ENCODE measurements around the gene ZNF813.
"Not testable (repeated sequence)": the region's sequence is repeated elsewhere in the genome, so short reads cannot be mapped to it uniquely, and the experiment has no call there.

Gene ZNF813

GRCh38 chr19:53506728-53507127 lies 39.2 kb downstream of the ZNF813 start:
- H3K4me1 ChIP-seq = peaks cover 0 to 10% (median under 1%) of the 10 kb centered on the region in 10 experiments; a peak in 4 of 20 replicates
- H3K36me3 ChIP-seq = no peaks in the 10 kb centered on the region; a peak in 1 of 22 replicates
- H3K9ac ChIP-seq = no peak overlapping the region
- H3K4me2 ChIP-seq = no peak overlapping the region
- peaks cover 0 to under 1% (median 0%) of the 10 kb centered on the region in 11 experiments; a peak in 2 of 22 replicates for H3K9me3 ChIP-seq (replicated peaks in 1 of 11)
- no peak overlapping the region for H3K4me3 ChIP-seq
- H3K27ac ChIP-seq = no peak overlapping the region
- H4K20me1 ChIP-seq = no peaks in the 10 kb centered on the region
- TF ChIP-seq Cebpa-rat (IDR thresholded peaks at IDR 0.05) = no peak
- no peaks in the 10 kb centered on the region for H3K27me3 ChIP-seq

- Histone ChIP-seq H3K4me3 (no peak overlapping the region), H4K20me1 (no peaks in the 10 kb centered on the region), H3K27ac (no peak overlapping the region), H3K27me3 (no peaks in the 10 kb centered on the region), H3K4me2 (no peak overlapping the region), H3K9ac (no peak overlapping the region), H3K36me3 (no peaks in the 10 kb centered on the region; a peak in 1 of 22 replicates), H3K9me3 (replicated peaks in 1 of 11) (no peaks in the 10 kb centered on the region), H3K4me1 (peaks cover 0 to 11% (median 4%) of the 10 kb centered on the region in 10 experiments; a peak in 7 of 20 replicates)
- TF ChIP-seq Cebpa-rat (IDR thresholded peaks at IDR 0.05) = no peak
These were observed 40.2 kb downstream of the ZNF813 start for GRCh38 chr19:53507523-53508442.

- TF ChIP-seq Cebpa-rat (IDR thresholded peaks at IDR 0.05) = no peak
- no peaks in the 10 kb centered on the region for H4K20me1 ChIP-seq
- no peak overlapping the region for H3K4me2 ChIP-seq
- H3K27ac ChIP-seq = no peak overlapping the region
- peaks cover 0 to 11% (median 3%) of the 10 kb centered on the region in 10 experiments; a peak in 7 of 20 replicates for H3K4me1 ChIP-seq
- no peak overlapping the region for H3K9ac ChIP-seq
- no peaks in the 10 kb centered on the region for H3K27me3 ChIP-seq
- H3K36me3 ChIP-seq = peaks cover 0 to 4% (median 0%) of the 10 kb centered on the region in 11 experiments; a peak in 2 of 22 replicates
- no peak overlapping the region for H3K4me3 ChIP-seq
- no peaks in the 10 kb centered on the region for H3K9me3 ChIP-seq (replicated peaks in 1 of 11)
These were observed 41.9 kb downstream of the ZNF813 start for GRCh38 chr19:53509443-53509842.

- H3K4me1 ChIP-seq = peaks cover 0 to 11% (median 1%) of the 10 kb centered on the region in 10 experiments; a peak in 7 of 20 replicates
- no peak overlapping the region for H3K9ac ChIP-seq
- no peaks in the 10 kb centered on the region for H4K20me1 ChIP-seq
- no peaks in the 10 kb centered on the region for H3K27me3 ChIP-seq
- H3K36me3 ChIP-seq = peaks cover 0 to 4% (median 0%) of the 10 kb centered on the region in 11 experiments; a peak in 2 of 22 replicates
- H3K4me2 ChIP-seq = no peak overlapping the region
- H3K9me3 ChIP-seq (replicated peaks in 1 of 11) = no peaks in the 10 kb centered on the region
- TF ChIP-seq Cebpa-rat (IDR thresholded peaks at IDR 0.05) = no peak
- H3K27ac ChIP-seq = no peak overlapping the region
- no peak overlapping the region for H3K4me3 ChIP-seq
These were observed 42.3 kb downstream of the ZNF813 start for GRCh38 chr19:53509845-53510244.

- no peak overlapping the region for H3K27ac ChIP-seq
- H3K9me3 ChIP-seq (replicated peaks in 1 of 11) = no peaks in the 10 kb centered on the region
- TF ChIP-seq Cebpa-rat (IDR thresholded peaks at IDR 0.05) = no peak
- H3K36me3 ChIP-seq = peaks cover 0 to 4% (median 0%) of the 10 kb centered on the region in 11 experiments; a peak in 2 of 22 replicates
- H3K9ac ChIP-seq = no peak overlapping the region
- peaks cover 0 to 11% (median 0%) of the 10 kb centered on the region in 10 experiments; a peak in 5 of 20 replicates for H3K4me1 ChIP-seq
- no peaks in the 10 kb centered on the region for H3K27me3 ChIP-seq
- H3K4me2 ChIP-seq = 0 out of 22 replicates have a peak overlapping the region, but pooled peaks of 1 of the 11 experiments have one; percentile 5
- no peaks in the 10 kb centered on the region for H4K20me1 ChIP-seq
- no peak overlapping the region for H3K4me3 ChIP-seq
These were observed 43.8 kb downstream of the ZNF813 start for GRCh38 chr19:53511357-53511756.

GRCh38 chr19:53511933-53512374 lies 44.4 kb downstream of the ZNF813 start:
- Histone ChIP-seq H3K9me3 (replicated peaks in 1 of 11) (no peaks in the 10 kb centered on the region), H3K4me3 (no peak overlapping the region), H3K36me3 (peaks cover 0 to 4% (median 0%) of the 10 kb centered on the region in 11 experiments; a peak in 2 of 22 replicates), H4K20me1 (no peaks in the 10 kb centered on the region), H3K4me1 (peaks cover 0 to 12% (median 0%) of the 10 kb centered on the region in 10 experiments; a peak in 7 of 20 replicates), H3K4me2 (peak overlapping the region in 4 of 11 experiments; percentile 5 to 27 (median 24); a peak in 4 of 22 replicates), H3K9ac (no peak overlapping the region), H3K27me3 (no peaks in the 10 kb centered on the region), H3K27ac (no peak overlapping the region)
- no peak for TF ChIP-seq Cebpa-rat (IDR thresholded peaks at IDR 0.05)

- H3K36me3 ChIP-seq, H4K20me1 ChIP-seq, H3K4me2 ChIP-seq, H3K9ac ChIP-seq, H3K27me3 ChIP-seq, H3K27ac ChIP-seq, H3K4me3 ChIP-seq: not testable (repeated sequence)
- Histone ChIP-seq H3K9me3 (replicated peaks in 1 of 11) (peaks cover 7 to 21% (median 11%) of the 10 kb centered on the region in 11 experiments; a peak in 17 of 22 replicates), H3K4me1 (peaks cover 0 to 35% (median 6%) of the 10 kb centered on the region in 10 experiments; a peak in 12 of 20 replicates)
These were observed 47.5 kb downstream of the ZNF813 start for GRCh38 chr19:53515047-53515446.

GRCh38 chr19:53517114-53517741 lies 49.7 kb downstream of the ZNF813 start:
- Histone ChIP-seq H3K27me3 (no peaks in the 10 kb centered on the region), H3K27ac (no peak overlapping the region), H4K20me1 (no peaks in the 10 kb centered on the region), H3K9ac (no peak overlapping the region), H3K4me2 (peak overlapping the region in 5 of 11 experiments; percentile 6 to 48 (median 23); a peak in 8 of 22 replicates), H3K4me3 (no peak overlapping the region), H3K4me1 (peaks cover 10 to 44% (median 18%) of the 10 kb centered on the region in 10 experiments), H3K36me3 (peaks cover 0 to 5% (median 0%) of the 10 kb centered on the region in 11 experiments; a peak in 2 of 22 replicates), H3K9me3 (replicated peaks in 1 of 11) (peaks cover 12 to 27% (median 14%) of the 10 kb centered on the region in 11 experiments; a peak in 18 of 22 replicates)
- no peak for TF ChIP-seq Cebpa-rat (IDR thresholded peaks at IDR 0.05)

- TF ChIP-seq Cebpa-rat (IDR thresholded peaks at IDR 0.05) = no peak
- no peaks in the 10 kb centered on the region for H4K20me1 ChIP-seq
- H3K4me2 ChIP-seq = peak overlapping the region in 5 of 11 experiments; percentile 4 to 48 (median 23); a peak in 7 of 22 replicates
These were observed 50.6 kb downstream of the ZNF813 start for GRCh38 chr19:53518121-53518520.

More at GRCh38 chr19:53518121-53518520, 50.6 kb downstream of the ZNF813 start:
- H3K27me3 ChIP-seq = no peaks in the 10 kb centered on the region
- peaks cover 0 to 5% (median 2%) of the 10 kb centered on the region in 11 experiments; a peak in 6 of 22 replicates for H3K36me3 ChIP-seq
- H3K4me1 ChIP-seq = peaks cover 14 to 43% (median 22%) of the 10 kb centered on the region in 10 experiments
- no peak overlapping the region for H3K4me3 ChIP-seq
- no peak overlapping the region for H3K27ac ChIP-seq
- peaks cover 12 to 27% (median 14%) of the 10 kb centered on the region in 11 experiments; a peak in 18 of 22 replicates for H3K9me3 ChIP-seq (replicated peaks in 1 of 11)
- no peak overlapping the region for H3K9ac ChIP-seq
